Measurements from ENCODE around the gene C17orf114.
"Not testable (repeated sequence)": the region's sequence is repeated elsewhere in the genome, so short reads cannot be mapped to it uniquely, and the experiment has no call there.

The C17orf114 gene

GRCh38 chr17:4833941-4834680 is 32.0 kb upstream of the C17orf114 start:
- peaks cover 31 to 45% of the 10 kb centered on the region in 2 experiments for H3K4me1 ChIP-seq (ENCODE audit: control insufficient read depth in 1 of 2, insufficient read depth in 1 of 2, low read depth in 1 of 2, low read length in 1 of 2)
- H3K27ac ChIP-seq = peak overlapping the region; percentile 87
- peaks cover 7% of the 10 kb centered on the region for H3K36me3 ChIP-seq
- H3K4me3 ChIP-seq (ENCODE audit: low read depth in 1 of 2, low read length in 1 of 2) = peak overlapping the region; percentile 81 to 93
- TF ChIP-seq CTCF (IDR thresholded peaks at IDR 0.05) = no peak
- no peaks in the 10 kb centered on the region for H3K27me3 ChIP-seq
- H3K9me3 ChIP-seq = no peaks in the 10 kb centered on the region

- H3K4me1 ChIP-seq (ENCODE audit: control insufficient read depth in 1 of 2, insufficient read depth in 1 of 2, low read depth in 1 of 2, low read length in 1 of 2) = peaks cover 31 to 45% of the 10 kb centered on the region in 2 experiments
- TF ChIP-seq CTCF (IDR thresholded peaks at IDR 0.05) = no peak
- peak within 1 kb of the TSS; percentile 87 for H3K27ac ChIP-seq
- H3K36me3 ChIP-seq = peaks cover 7% of the 10 kb centered on the region
- no peaks in the 10 kb centered on the region for H3K9me3 ChIP-seq
- H3K4me3 ChIP-seq (ENCODE audit: low read depth in 1 of 2, low read length in 1 of 2) = peak within 1 kb of the TSS; percentile 81 to 93
- H3K27me3 ChIP-seq = no peaks in the 10 kb centered on the region
Observed at GRCh38 chr17:4833178-4833940, 31.2 kb upstream of the C17orf114 start, which contains the start of gene MINK1. MINK1 (plus strand) TSS chr17:4833340; CDS start chr17:4833584, 244 bp downstream.

DNA sequence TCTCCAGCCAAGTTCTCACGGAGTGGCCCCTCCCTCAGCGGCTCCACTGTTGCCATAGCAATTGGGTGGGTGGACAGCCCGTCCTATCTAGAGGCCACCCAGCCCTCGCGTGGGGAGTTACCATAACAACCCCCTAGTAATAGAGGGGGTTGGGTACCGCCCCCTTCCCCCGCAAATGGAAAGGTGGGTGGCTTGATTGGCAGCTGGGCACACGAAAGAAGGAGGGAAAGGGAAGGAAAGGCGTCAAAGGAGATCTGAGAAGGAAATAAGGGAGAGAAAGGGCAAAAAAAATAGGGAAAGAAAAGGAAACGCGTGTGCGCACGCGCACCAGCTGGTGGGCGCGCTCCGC is 30.7 kb upstream of the C17orf114 start:
- not testable (repeated sequence) for H3K36me3 ChIP-seq

DNA sequence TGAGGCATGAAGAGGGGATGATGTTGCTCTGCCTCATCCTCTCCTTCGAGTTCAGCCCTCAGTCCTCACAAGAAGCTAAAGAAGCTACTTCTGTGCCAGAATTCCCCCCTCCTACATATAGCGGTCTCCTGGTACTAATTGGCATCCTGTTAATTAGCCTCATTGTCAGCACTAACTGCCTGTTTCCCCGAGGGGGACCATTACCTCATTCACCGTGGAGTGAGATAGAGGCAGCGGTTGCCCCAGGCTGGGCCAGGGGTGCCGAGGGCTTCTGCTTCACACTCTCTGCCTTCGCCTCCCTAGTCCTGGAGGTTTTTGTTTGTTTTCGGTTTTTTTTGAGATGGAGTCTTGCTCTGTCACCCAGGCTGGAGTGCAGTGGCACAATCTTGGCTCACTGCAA is 25.3 kb upstream of the C17orf114 start:
- no peak overlapping the region for H3K27ac ChIP-seq
- H3K4me1 ChIP-seq (ENCODE audit: control insufficient read depth in 1 of 2, insufficient read depth in 1 of 2, low read depth in 1 of 2, low read length in 1 of 2) = no peaks in the 10 kb centered on the region
- H3K27me3 ChIP-seq = peaks cover 4% of the 10 kb centered on the region
- no peaks in the 10 kb centered on the region for H3K9me3 ChIP-seq
- H3K4me3 ChIP-seq (ENCODE audit: low read depth in 1 of 2, low read length in 1 of 2) = no peak overlapping the region
- H3K36me3 ChIP-seq = no peaks in the 10 kb centered on the region
- no peak for TF ChIP-seq CTCF (IDR thresholded peaks at IDR 0.05)

More for the DNA sequence above, 30.7 kb upstream of the C17orf114 start:
- not testable (repeated sequence) for H3K9me3 ChIP-seq, H3K27me3 ChIP-seq
- Histone ChIP-seq H3K4me1 (ENCODE audit: control insufficient read depth in 1 of 2, insufficient read depth in 1 of 2, low read depth in 1 of 2, low read length in 1 of 2) (peaks cover 30 to 41% of the 10 kb centered on the region in 2 experiments), H3K4me3 (ENCODE audit: low read depth in 1 of 2, low read length in 1 of 2) (peak overlapping the region; percentile 81 to 93), H3K27ac (peak overlapping the region; percentile 87)

- no peaks in the 10 kb centered on the region for H3K36me3 ChIP-seq
Observed at GRCh38 chr17:4823373-4824089, 21.4 kb upstream of the C17orf114 start.

More at GRCh38 chr17:4823373-4824089, 21.4 kb upstream of the C17orf114 start:
- no peak for TF ChIP-seq CTCF (IDR thresholded peaks at IDR 0.05)
- no peaks in the 10 kb centered on the region for H3K9me3 ChIP-seq
- peaks cover 4% of the 10 kb centered on the region for H3K27me3 ChIP-seq
- no peak overlapping the region for H3K4me3 ChIP-seq (ENCODE audit: low read depth in 1 of 2, low read length in 1 of 2)
- H3K27ac ChIP-seq = no peak overlapping the region
- no peaks in the 10 kb centered on the region for H3K4me1 ChIP-seq (ENCODE audit: control insufficient read depth in 1 of 2, insufficient read depth in 1 of 2, low read depth in 1 of 2, low read length in 1 of 2)
